ENCODE data around the gene ANXA3. TPM values are rescaled to one million over a fixed set of nuclear protein-coding genes. Genes with fewer than 3 reads are reported as not detected.

The ANXA3 gene
- total RNA-seq, 1 donor from 2014 or later, result not detected

DNA sequence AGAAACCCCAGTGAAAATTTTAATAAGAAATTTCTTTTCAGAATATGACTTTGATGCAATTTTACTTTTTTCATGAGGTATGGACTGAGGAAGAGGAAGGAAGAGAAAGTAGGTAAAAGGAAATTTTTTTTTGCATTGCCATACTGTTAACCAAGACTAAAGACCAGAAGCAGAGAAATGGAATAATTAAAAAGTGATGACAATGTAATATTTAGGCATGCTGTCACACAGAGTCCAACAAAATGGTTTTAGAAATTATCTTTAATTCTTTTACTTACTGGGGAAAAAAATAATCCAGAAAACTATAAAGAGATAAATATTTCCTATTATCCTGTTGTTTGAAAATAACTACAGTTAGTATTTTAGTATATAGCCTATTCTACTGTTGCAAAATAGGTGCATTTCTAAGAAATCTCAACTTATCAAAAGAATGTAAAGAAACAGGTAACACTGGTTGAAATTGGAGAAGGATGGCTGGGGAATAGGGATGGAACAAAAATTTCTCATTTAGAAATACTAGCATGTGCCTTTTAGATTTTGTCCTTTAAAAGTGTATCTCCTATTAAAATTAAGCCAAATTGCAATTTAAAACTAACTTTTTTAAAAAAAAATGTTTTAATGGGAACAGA lies 92.6 kb downstream of the ANXA3 start:
- no peak for DNase-seq (ENCODE audit: low read depth)

DNA sequence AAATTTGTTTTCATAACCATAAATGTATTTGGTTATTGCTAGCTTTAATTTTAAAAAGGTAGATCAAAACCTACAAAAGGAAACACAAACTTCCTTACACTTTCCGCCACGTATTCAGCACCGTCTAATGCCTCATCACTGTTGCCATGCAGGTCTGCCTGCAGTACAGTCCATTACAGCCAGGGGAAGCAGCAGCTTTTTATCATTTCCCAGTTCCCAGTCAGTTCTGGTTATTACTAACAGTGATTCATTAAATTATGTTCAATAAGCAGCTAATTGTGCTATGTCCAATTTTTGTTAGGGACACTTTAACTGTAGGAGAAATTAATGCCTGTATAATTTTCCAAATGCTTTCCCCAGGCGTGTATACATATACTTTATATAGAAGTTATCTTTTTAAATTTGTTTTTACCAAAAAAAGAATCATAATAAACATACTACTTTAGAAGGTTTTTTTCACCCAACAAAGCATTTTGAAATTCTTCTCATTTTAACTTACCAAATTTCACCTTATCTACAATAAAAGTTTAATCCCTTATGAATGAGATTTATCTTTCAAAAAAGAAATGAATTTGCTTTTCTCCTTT lies 93.3 kb downstream of the ANXA3 start:
- DNase-seq (ENCODE audit: low read depth), result peak; percentile 79

DNA sequence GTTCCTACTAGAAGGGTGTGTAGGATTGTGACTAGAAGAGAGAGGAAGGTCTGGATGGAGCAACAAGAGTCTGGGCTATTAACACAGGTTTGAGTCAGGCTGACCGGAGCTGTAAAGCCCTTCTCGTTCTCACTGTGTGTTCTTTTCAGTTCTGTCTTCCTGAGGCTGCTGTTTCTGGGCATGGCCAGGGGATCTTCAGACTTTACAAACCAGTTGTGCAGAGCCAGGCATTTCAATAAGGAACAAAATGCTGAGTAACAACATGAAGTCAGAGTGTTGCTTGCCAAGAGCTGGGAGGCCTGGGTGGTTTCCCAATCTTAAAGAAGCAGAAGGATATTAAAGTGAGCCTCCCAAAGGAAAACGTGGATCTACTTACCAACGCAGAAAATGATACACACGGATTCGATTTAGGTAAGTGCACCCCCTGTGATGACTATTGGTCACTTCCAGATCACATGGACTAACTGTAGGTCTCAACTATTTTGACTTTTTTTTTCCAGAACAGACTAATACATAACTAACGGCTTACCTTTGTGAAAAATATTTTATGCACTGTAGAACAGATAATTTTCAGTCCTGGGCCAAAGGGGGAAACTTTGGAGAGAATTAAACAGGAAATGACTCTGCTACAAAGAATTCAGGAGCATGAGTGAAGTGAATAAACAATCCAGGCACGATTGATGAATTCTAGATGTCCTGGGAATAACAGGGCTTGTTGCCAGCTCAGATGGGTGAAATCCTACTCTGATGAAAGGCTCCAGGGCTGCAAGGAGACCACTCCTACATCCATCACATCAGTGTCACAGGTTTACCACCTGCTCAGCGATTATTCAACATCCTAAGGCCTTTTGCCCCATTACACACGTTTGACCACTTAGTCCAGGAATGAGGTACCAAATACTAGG lies 94.5 kb downstream of the ANXA3 start:
- peak; percentile 83 for DNase-seq (ENCODE audit: low read depth)

DNA sequence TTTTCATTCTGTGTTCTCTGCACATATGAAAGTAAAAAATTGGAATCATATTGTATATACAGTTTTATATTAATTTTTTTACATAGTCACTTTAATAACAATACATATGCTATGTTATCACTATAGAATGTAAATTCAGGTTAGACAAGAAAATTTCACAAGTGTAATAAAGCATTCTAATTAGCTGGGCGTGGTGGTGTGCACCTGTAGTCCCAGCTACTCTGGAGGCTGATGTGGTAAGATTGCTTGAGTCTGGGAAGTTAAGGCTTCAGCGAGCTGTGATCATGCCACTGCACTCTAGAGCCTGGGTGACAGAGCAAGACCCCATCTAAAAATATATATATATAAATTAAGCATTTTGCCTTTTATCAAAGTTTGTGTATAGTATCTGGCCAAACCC lies 95.7 kb downstream of the ANXA3 start:
- DNase-seq (ENCODE audit: low read depth), result no peak

DNA sequence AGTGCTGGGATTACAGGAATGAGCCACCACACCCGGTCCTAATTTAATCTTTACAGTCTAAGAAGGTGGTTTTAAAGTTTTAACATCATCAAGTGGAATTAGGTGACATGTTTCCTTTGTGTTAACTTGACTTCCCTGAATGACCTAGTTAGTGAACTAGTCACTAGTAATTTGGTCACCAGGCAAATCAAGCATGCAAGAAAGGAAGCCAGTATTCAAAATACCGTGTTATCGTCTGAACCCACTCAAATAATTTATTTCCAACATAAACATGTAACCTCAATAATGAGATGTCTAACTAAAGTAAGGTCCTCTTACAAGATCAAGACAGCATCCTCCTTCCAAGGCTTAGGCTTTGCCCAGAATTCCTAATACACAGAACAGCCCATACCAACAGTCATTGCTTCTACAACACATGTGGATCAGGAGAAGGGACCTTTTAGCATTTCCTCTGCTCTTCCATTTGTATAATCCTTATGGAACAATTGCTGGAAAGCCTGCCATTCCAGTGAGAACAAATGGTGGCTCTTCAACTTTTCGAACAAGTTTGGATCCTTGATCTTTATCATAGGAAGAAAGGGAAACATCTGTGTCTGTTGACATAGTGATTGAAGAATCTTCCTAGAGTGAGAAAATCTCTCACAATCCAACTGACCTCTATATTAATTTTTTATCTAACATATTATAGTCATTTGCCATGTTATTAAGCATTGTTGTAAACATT lies 97.2 kb downstream of the ANXA3 start:
- no peak for DNase-seq (ENCODE audit: low read depth)

DNA sequence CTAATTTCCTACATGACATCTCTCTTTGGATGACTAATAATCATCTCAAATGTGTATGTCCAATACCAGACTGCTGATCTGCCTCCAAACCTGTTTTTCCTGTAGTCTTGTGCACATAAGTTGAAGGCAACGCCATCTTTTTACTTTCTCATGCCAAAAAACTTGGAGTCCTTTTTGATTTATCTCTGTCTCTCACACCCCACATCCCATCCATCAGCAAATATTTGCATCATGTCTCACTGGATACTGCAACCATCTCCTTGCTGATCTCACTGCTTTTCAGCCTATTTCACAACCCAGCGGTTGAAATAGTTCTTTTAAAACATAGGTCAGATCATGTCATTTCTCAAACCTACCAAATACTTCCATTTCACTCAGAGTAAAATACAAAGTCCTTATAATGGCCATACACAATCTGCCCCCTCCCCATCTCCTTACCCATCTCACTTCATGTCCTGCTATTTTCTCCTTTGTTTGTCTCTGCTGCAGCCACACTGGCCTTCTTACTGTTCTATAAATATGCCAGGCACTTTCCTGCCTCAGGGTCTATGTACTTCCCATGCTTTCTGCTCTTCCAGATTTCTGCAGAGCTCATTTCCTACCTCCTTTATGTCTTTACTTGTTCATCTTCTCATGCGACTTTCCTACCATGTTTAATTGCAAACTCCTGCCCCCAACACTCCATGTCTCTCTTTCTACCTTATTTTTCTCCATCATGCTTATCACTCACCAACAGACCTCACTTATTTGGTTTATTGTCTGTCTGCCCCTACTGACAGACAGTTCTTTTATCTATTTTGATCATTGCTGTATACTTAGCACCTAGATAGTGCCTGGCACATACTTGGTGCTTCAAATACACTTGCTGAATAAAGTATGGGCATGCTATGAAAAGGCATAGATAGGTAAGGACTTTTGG lies 98.8 kb downstream of the ANXA3 start:
- DNase-seq (ENCODE audit: low read depth), result peak; percentile 51

DNA sequence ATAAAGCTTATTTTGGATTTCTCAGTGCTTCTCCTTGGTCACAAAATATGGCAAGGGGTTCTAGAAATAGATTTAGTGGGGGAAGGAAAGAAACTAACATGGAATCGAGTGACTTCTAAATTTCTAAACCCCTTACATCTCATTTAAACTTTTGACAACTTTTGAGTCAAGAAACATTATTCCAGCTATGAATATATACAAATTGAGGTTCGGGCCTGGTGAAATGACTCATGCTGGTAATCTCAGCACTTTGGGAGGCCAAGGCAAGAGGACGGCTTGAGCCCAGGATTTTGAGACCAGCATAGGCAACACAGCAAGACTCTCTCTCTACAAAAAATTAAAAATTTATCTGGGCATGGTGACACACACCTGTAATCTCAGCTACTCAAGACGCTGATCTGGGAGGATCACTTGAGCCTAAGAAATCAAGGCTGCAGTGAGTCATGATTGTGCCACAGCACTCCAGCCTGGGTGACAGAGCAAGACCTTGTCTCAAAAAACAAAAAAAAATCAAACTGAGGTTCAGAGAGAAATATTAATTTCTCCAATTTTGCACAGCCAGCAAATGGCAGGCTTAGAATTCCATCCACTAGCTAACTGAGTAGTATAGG lies 99.8 kb downstream of the ANXA3 start:
- DNase-seq (ENCODE audit: low read depth), result no peak

DNA sequence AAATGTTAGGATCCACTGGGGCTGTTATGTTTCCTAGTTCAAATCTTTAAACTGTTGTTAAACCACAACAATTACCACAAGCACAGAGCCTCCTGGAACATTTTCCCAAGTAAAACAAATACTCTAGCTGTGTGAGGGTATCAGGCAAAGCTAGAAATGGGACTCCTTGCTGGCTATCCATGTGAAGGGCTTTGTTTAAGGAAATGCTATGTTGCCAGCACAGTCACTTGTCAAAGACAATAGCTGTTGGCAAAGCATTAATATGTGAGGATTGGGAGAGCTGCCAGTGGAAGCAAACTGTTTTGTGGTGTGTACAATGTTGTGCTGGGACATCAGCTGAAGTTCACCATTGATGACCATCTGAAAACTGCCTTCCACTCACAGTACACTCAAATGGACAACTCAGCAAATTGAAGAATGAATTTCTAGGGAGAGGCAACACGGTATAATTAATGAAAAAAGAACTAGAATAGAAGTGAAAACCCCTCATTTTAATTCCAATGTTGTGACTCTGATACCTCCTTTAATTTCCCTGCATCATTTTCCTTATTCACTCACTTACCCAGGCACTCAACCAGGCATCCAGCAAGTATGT lies 100.8 kb downstream of the ANXA3 start:
- peak; percentile 54 for DNase-seq (ENCODE audit: low read depth)

DNA sequence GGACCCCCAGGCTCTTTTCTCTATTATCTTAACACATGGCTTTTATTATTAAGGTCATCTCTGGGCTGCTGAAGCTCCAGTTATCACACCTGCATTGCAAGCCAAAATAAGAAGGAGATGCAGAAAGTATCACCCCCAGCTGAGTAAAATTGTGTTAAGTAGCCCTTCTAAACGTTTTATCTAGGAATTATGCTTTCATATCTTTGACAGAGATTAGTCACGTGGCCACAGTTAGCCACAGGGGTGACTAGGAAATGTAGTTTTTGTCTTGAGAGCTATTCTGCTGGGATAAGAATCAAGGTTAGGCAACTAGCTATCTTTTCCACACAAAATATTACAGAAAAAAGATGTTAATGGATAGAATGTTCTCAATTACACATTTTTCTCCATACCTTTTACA lies 102.1 kb downstream of the ANXA3 start:
- no peak for DNase-seq (ENCODE audit: low read depth)

DNA sequence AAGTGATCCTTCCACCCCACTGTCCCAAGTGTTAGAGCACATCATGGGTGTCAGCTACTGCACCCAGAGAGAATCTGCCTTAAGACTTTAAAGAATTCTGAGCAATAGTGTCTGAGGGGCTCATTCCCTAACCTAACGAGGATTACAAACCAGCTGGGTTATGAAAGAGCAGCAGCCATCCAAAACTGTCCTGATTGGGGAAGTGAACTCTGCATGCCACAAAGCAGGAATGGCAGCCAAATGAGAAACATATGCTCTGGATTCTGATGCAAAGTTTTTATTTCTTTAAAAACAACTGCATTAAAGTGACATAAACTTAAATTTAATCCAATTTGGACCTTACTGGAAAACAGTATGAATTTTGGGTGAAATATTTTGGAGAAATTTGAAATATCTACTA lies 103.2 kb downstream of the ANXA3 start:
- DNase-seq (ENCODE audit: low read depth), result no peak

DNA sequence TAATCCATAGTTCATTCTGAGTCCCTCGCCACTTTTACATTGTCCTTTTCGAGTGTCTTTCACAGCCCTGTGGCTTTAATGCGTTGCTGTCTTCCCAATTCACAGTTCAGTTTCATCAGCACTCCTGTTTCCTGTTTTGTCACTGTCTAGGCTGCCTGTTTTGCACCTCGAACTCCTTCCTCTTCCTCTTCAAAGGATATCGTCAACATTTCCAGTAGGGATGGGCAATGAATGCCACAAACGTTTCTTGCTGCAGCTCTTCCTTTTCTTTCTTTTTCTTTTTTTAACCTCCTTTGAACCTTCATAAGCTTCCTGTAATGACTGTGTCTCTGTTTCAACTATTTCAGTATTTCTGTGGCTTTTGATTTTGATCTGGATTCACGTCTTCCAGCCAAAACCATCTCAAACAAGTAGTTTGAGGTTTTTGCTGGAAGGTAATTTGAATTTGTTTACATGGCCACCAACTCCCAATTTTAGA lies 105.4 kb downstream of the ANXA3 start:
- no peak for DNase-seq (ENCODE audit: low read depth)

DNA sequence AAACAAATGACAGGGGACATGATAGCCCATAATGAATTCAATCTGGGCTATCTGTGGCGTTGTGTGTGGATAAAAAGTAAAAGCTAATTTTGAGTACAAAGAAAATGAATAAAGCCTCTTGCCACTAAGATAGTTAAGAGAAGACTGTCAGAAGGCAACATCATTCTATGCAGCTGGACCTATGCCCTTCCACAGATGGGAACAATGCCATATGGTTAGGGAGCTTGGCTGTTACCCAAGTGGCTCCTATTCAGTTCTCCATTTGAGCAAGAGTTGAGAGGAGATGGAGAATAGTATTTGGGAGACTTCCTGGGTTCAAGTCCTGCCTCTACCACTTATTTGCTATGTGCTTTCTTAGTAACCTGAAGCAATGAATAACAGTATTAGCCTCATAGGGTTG lies 107.7 kb downstream of the ANXA3 start:
- DNase-seq (ENCODE audit: low read depth), result no peak

DNA sequence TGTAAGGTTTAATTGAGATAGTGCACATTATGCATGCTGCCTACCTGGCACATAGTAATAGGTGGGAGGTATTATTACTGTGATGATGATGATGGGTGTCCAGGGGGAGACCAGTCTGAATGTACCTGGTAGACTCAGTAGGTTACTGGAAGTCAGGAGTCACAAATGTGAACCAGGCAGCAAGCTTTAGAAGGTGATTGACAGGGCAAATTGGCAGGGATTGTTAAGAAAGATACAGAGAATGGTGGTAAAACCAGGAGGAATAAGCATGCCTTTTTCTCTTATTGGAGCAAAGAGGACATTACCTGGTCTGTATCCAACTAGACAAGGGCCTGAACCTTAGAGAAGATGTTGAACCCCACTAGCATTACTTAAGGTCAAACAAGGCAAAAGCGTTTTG lies 108.1 kb downstream of the ANXA3 start:
- no peak for DNase-seq (ENCODE audit: low read depth)

Other genes starting within 250 kb of the ANXA3 start
- gene BMP2K, start 224.6 kb downstream of the ANXA3 start, total RNA-seq, result 38.5 and 39.4 TPM in 2 replicates

Data from myocyte (in vitro differentiated cells).